ENCODE results near the gene PDGFRB.
A peak's percentile ranks its signal among the peaks of the same experiment; 100 is the strongest.

The PDGFRB gene

DNA sequence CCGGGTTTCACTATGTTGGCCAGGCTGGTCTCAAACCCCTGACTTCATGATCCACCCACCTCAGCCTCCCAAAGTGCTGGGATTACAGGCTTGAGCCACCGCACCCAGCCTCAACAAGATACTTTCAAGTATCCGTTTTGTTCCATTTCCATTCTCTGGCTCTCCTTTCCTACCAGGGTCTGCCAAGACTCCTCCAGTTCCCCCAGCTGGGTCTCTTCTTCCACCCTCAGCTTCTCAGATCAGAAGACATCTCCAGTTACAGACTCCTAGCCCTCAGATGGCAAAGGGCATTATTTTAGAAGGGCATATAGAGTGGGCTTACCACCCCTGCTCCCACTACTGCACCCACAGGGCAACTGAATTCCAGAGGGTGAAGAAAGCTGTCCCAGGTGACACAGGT is 1.5 kb upstream of the PDGFRB start:
- Histone ChIP-seq H3K36me3 (ENCODE audit: control insufficient read depth in 1 of 2, insufficient read depth in 2 of 2, low read length in 2 of 2) (no peaks in the 10 kb centered on the region), H3K4me3 (ENCODE audit: low read depth in 1 of 2, low read length in 2 of 2) (no peak overlapping the region), H3K4me1 (ENCODE audit: control insufficient read depth in 1 of 2, insufficient read depth in 2 of 2, low read length in 2 of 2) (peaks cover 7 to 14% of the 10 kb centered on the region in 2 donors), H3K9me3 (ENCODE audit: control insufficient read depth in 1 of 2, low read length in 2 of 2) (no peaks in the 10 kb centered on the region), H3K27ac (ENCODE audit: low read depth, low read length) (no peak overlapping the region), H3K9ac (ENCODE audit: low read depth in 1 of 2, low read length in 2 of 2) (no peak overlapping the region), H3K27me3 (ENCODE audit: control insufficient read depth in 1 of 2, insufficient read depth in 2 of 2, low read length in 2 of 2) (no peaks in the 10 kb centered on the region)

DNA sequence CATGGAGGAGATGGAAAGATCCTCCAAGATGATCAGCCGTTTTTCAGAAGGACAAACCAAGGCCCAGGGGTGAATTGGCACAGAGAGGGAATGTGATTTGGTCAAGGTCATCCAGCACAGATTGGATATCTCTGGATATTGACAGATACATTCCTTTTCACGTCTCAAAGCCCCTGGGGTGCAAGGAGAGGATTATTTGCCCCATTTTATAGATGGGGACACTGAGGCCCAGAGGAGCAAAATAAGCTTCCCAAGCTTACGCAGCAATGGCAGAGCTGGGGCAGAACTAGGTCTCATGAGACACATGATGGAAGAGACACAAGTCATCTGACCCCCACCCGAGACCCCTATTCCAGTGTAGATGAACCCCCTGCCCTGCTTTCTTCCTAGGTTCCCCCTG is 895 bp upstream of the PDGFRB start:
- Histone ChIP-seq H3K9ac (ENCODE audit: low read depth in 1 of 2, low read length in 2 of 2) (no peak overlapping the region), H3K36me3 (ENCODE audit: control insufficient read depth in 1 of 2, insufficient read depth in 2 of 2, low read length in 2 of 2) (no peaks in the 10 kb centered on the region), H3K4me1 (ENCODE audit: control insufficient read depth in 1 of 2, insufficient read depth in 2 of 2, low read length in 2 of 2) (peaks cover 4 to 9% of the 10 kb centered on the region in 2 donors), H3K27me3 (ENCODE audit: control insufficient read depth in 1 of 2, insufficient read depth in 2 of 2, low read length in 2 of 2) (no peaks in the 10 kb centered on the region), H3K9me3 (ENCODE audit: control insufficient read depth in 1 of 2, low read length in 2 of 2) (no peaks in the 10 kb centered on the region), H3K4me3 (ENCODE audit: low read depth in 1 of 2, low read length in 2 of 2) (no peak overlapping the region), H3K27ac (ENCODE audit: low read depth, low read length) (peak overlapping the region; percentile 2)

DNA sequence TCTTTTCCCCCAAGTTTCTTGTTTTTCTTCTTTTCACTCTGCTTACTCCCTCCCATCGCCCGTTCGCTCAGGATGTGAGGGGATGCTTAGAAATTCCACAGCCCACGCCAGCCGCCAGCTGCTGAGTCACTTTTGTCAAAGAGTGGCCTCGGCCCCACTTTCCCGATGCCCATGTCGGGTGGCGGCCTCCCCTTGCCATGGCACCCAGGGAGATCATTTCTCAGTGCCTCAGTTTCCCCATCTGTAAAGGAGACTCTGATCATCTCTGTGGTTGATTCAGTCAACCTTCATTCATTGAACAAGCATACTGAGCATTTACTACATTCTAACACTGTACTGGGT is 353 bp upstream of the PDGFRB start:
- Histone ChIP-seq H3K27ac (ENCODE audit: low read depth, low read length) (peak overlapping the region; percentile 11), H3K4me1 (ENCODE audit: control insufficient read depth in 1 of 2, insufficient read depth in 2 of 2, low read length in 2 of 2) (peaks cover 0 to 4% of the 10 kb centered on the region in 2 donors), H3K36me3 (ENCODE audit: control insufficient read depth in 1 of 2, insufficient read depth in 2 of 2, low read length in 2 of 2) (no peaks in the 10 kb centered on the region), H3K9ac (ENCODE audit: low read depth in 1 of 2, low read length in 2 of 2) (peak overlapping the region in 1 of 2 donors; percentile 51), H3K27me3 (ENCODE audit: control insufficient read depth in 1 of 2, insufficient read depth in 2 of 2, low read length in 2 of 2) (no peaks in the 10 kb centered on the region), H3K9me3 (ENCODE audit: control insufficient read depth in 1 of 2, low read length in 2 of 2) (no peaks in the 10 kb centered on the region), H3K4me3 (ENCODE audit: low read depth in 1 of 2, low read length in 2 of 2) (peak overlapping the region; percentile 51 to 60)

DNA sequence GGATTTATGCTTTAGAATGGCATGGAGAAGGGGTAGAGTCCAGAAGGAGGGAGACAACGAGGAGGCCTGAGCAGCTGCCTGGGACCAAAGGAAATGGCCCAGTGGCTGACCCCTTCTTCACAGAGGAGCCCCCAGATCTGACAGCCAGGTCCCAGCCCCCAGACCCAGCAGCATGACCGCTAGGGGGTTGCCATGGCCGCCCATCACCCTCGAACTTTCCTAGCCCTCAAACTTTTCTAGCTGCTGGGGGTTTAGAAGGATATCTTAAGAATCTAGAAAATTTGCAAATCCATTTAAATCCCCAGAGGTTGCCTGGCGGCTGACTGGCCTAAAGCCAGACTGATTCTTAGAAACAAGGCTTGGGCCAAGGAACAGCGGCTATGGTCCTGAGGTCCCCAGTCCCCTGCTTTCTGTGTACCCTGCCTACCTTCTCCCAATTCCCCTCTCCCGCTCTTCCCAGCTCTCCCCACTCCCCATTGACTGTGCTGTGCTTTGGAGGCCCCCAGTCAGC is 972 bp downstream of the PDGFRB start:
- Histone ChIP-seq H3K9ac (ENCODE audit: low read depth in 1 of 2, low read length in 2 of 2) (peak overlapping the region; percentile 38 to 42), H3K27ac (ENCODE audit: low read depth, low read length) (peak overlapping the region; percentile 77), H3K36me3 (ENCODE audit: control insufficient read depth in 1 of 2, insufficient read depth in 2 of 2, low read length in 2 of 2) (no peaks in the 10 kb centered on the region), H3K9me3 (ENCODE audit: control insufficient read depth in 1 of 2, low read length in 2 of 2) (no peaks in the 10 kb centered on the region), H3K27me3 (ENCODE audit: control insufficient read depth in 1 of 2, insufficient read depth in 2 of 2, low read length in 2 of 2) (no peaks in the 10 kb centered on the region), H3K4me1 (ENCODE audit: control insufficient read depth in 1 of 2, insufficient read depth in 2 of 2, low read length in 2 of 2) (peaks cover 0 to 4% of the 10 kb centered on the region in 2 donors), H3K4me3 (ENCODE audit: low read depth in 1 of 2, low read length in 2 of 2) (peak overlapping the region; percentile 51 to 60)

DNA sequence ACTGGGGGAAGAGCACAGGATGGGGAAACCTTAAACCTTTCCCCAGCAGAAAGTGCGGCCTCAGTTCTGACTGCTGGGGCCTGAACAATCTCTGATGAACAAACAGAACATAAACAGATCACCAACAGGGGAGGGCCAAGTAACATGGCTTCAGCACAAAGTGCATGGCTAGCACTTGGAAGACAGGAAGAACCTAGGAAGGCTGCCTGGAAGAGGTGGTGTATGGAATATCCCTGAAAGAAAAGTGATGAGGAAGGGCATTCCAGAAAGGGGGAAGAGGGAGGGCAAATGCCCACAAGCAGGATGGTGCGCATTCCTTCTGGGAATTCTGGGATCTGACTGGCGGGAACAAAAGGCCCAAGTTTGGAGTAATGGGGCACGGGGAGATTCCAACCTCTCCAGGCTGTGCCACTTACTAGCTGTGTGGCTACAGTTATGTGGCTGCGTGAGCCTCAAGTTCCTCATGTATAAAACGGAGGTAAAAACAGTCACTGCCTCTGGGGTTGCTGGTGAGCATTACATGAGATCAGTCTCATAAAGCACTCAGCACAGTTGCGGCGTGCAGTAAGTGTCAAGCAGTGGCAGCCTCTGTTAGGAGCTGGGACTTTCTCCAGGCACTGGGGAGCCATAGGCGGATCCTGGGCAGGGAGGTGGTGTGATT is 1.6 kb downstream of the PDGFRB start:
- no peaks in the 10 kb centered on the region for H3K9me3 ChIP-seq (ENCODE audit: control insufficient read depth in 1 of 2, low read length in 2 of 2)

DNA sequence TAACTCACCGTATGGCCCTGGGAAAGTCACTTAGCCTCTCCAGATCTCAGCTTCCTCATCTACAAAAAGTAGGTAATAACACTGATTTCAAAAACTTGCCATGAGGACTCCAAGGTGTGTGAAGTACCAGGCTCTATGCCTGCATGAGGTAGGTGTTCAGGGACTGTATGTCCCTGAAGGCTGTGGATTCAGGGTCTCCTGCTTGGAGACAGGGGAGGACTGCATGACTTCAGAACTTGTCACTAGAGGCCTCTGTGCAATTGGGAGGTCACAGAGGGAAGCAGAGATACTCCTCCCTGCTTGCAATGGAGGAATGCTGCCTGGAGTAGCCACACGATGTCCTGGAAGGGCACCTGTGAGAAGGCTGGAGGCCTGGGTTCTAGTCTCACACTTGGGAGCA is 2.2 kb downstream of the PDGFRB start:
- Histone ChIP-seq H3K27ac (ENCODE audit: low read depth, low read length) (no peak overlapping the region), H3K27me3 (ENCODE audit: control insufficient read depth in 1 of 2, insufficient read depth in 2 of 2, low read length in 2 of 2) (no peaks in the 10 kb centered on the region), H3K36me3 (ENCODE audit: control insufficient read depth in 1 of 2, insufficient read depth in 2 of 2, low read length in 2 of 2) (no peaks in the 10 kb centered on the region), H3K4me3 (ENCODE audit: low read depth in 1 of 2, low read length in 2 of 2) (peak overlapping the region in 1 of 2 donors; percentile 60), H3K9ac (ENCODE audit: low read depth in 1 of 2, low read length in 2 of 2) (no peak overlapping the region), H3K4me1 (ENCODE audit: control insufficient read depth in 1 of 2, insufficient read depth in 2 of 2, low read length in 2 of 2) (peaks cover 0 to 4% of the 10 kb centered on the region in 2 donors), H3K9me3 (ENCODE audit: control insufficient read depth in 1 of 2, low read length in 2 of 2) (no peaks in the 10 kb centered on the region)

More for the DNA sequence above, 1.6 kb downstream of the PDGFRB start:
- Histone ChIP-seq H3K4me1 (ENCODE audit: control insufficient read depth in 1 of 2, insufficient read depth in 2 of 2, low read length in 2 of 2) (peaks cover 0 to 4% of the 10 kb centered on the region in 2 donors), H3K4me3 (ENCODE audit: low read depth in 1 of 2, low read length in 2 of 2) (peak overlapping the region; percentile 51 to 60), H3K36me3 (ENCODE audit: control insufficient read depth in 1 of 2, insufficient read depth in 2 of 2, low read length in 2 of 2) (no peaks in the 10 kb centered on the region), H3K9ac (ENCODE audit: low read depth in 1 of 2, low read length in 2 of 2) (peak overlapping the region; percentile 38 to 42), H3K27me3 (ENCODE audit: control insufficient read depth in 1 of 2, insufficient read depth in 2 of 2, low read length in 2 of 2) (no peaks in the 10 kb centered on the region), H3K27ac (ENCODE audit: low read depth, low read length) (no peak overlapping the region)

DNA sequence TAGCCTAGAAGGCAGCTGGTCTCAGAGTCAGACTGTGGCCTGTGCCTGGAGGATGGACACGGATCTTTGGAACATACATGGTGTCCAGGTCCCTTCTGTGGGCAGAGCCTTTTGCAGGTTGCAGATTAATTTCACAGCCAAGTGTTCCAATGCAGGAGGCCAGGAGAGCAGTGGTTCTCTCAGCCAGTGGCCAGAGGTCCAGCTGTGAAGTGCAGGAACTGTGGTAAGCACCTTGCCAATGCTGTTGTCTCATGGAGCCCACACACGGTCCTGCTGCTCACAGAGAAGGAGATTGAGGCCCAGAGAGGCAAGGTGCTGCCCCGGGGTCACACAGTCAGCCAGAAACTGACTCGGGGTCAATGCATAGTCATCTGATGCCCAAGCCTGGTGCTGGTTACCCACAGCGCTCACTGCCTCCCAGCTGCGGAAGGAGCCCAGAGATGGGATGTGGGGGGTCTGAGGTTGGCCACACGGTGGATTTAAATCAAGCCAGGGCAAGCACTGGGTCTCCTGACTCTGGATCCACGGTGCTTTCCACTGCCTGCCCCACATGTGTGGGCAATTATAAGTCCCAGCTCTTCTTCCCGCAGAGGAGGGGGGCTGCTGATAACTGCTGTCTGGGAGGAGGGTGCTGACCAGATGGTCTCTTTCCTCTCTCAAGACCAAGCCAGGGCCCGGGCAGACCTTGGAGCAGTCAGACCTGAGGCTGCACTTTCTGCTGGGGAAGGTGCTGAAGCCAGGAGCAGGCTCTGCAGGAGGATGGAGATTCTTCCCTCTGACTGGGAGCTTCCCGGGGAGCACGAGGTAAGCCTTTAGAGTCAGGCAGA is 2.8 kb downstream of the PDGFRB start:
- Histone ChIP-seq H3K4me3 (ENCODE audit: low read depth in 1 of 2, low read length in 2 of 2) (peak overlapping the region in 1 of 2 donors; percentile 60), H3K9ac (ENCODE audit: low read depth in 1 of 2, low read length in 2 of 2) (peak overlapping the region in 1 of 2 donors; percentile 8), H3K27me3 (ENCODE audit: control insufficient read depth in 1 of 2, insufficient read depth in 2 of 2, low read length in 2 of 2) (no peaks in the 10 kb centered on the region), H3K27ac (ENCODE audit: low read depth, low read length) (peak overlapping the region; percentile 45), H3K36me3 (ENCODE audit: control insufficient read depth in 1 of 2, insufficient read depth in 2 of 2, low read length in 2 of 2) (no peaks in the 10 kb centered on the region), H3K4me1 (ENCODE audit: control insufficient read depth in 1 of 2, insufficient read depth in 2 of 2, low read length in 2 of 2) (peaks cover 0 to 4% of the 10 kb centered on the region in 2 donors), H3K9me3 (ENCODE audit: control insufficient read depth in 1 of 2, low read length in 2 of 2) (no peaks in the 10 kb centered on the region)

DNA sequence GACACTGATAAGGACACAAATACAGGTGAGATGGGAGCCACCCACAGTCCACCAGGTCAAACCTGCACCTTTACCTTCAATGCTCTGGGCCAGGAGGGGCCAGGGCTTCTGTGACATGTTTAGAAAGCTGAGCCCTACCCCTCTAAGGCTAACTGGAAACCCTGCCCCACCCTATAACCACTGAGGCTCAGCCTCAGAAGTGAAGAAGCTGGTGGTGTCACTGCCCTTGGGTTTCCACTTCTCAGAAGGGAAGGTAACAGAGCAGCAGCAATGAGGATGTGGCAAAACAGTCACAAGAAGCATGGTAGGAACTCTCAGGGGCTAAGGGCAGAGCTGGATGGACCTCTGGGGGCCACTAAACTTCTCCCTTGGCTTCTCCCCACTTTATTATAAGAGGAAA is 6.0 kb downstream of the PDGFRB start:
- H3K4me1 ChIP-seq (ENCODE audit: control insufficient read depth in 1 of 2, insufficient read depth in 2 of 2, low read length in 2 of 2) = peaks cover 0 to 4% of the 10 kb centered on the region in 2 donors
- H3K27ac ChIP-seq (ENCODE audit: low read depth, low read length) = no peak overlapping the region
- H3K27me3 ChIP-seq (ENCODE audit: control insufficient read depth in 1 of 2, insufficient read depth in 2 of 2, low read length in 2 of 2) = no peaks in the 10 kb centered on the region
- H3K9me3 ChIP-seq (ENCODE audit: control insufficient read depth in 1 of 2, low read length in 2 of 2) = no peaks in the 10 kb centered on the region
- H3K9ac ChIP-seq (ENCODE audit: low read depth in 1 of 2, low read length in 2 of 2) = no peak overlapping the region
- no peaks in the 10 kb centered on the region for H3K36me3 ChIP-seq (ENCODE audit: control insufficient read depth in 1 of 2, insufficient read depth in 2 of 2, low read length in 2 of 2)
- H3K4me3 ChIP-seq (ENCODE audit: low read depth in 1 of 2, low read length in 2 of 2) = no peak overlapping the region

DNA sequence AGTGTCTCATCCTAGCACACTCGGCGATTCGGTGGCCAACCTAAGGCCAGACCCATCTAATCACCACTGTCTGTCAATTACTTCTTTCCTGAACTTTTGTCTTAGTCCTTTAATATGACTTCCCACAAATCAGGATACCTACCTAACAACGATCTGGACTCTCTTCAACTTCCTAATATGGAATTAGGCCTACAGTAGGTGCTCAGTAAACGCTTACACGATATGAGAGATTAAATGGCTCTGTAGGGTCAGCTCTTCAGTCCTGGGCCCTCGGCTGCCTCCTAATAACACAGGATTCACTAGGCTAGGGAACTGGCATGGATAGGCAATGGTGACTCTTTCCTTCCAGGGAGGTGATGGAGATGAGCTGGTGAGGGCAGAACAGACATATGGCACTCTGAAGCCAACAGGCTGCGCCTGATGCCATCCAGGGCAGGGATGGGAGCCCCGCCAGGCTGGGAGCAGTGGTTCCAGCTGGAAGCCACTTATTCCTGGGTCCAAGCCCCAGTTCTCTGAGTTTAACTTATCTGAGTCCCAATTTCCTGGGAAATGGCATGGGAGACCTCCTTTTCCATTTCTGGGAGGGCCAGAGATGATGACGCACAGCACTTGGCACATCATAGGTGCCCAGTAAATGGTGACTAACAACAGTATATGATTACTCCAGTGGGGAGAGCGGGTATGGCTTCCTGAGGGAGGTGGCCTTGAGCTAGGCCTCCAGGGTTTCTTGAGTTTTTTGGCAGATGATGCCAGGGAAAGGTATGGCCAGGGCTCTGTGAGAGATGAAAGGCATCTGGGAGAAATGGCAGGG is 7.3 kb downstream of the PDGFRB start:
- Histone ChIP-seq H3K4me3 (ENCODE audit: low read depth in 1 of 2, low read length in 2 of 2) (no peak overlapping the region), H3K4me1 (ENCODE audit: control insufficient read depth in 1 of 2, insufficient read depth in 2 of 2, low read length in 2 of 2) (peaks cover 0 to 9% of the 10 kb centered on the region in 2 donors), H3K36me3 (ENCODE audit: control insufficient read depth in 1 of 2, insufficient read depth in 2 of 2, low read length in 2 of 2) (no peaks in the 10 kb centered on the region), H3K9me3 (ENCODE audit: control insufficient read depth in 1 of 2, low read length in 2 of 2) (no peaks in the 10 kb centered on the region), H3K27ac (ENCODE audit: low read depth, low read length) (no peak overlapping the region), H3K27me3 (ENCODE audit: control insufficient read depth in 1 of 2, insufficient read depth in 2 of 2, low read length in 2 of 2) (no peaks in the 10 kb centered on the region), H3K9ac (ENCODE audit: low read depth in 1 of 2, low read length in 2 of 2) (no peak overlapping the region)
